ENCODE data around the gene PARD3B. TPM values are rescaled to one million over a fixed set of nuclear protein-coding genes. Genes with fewer than 3 reads are reported as not detected.

The PARD3B gene
- total and polyA plus RNA-seq, 2 of the 4 experiments (the other 2 are of a cell fraction), result 3.3 to 15.6 TPM

DNA sequence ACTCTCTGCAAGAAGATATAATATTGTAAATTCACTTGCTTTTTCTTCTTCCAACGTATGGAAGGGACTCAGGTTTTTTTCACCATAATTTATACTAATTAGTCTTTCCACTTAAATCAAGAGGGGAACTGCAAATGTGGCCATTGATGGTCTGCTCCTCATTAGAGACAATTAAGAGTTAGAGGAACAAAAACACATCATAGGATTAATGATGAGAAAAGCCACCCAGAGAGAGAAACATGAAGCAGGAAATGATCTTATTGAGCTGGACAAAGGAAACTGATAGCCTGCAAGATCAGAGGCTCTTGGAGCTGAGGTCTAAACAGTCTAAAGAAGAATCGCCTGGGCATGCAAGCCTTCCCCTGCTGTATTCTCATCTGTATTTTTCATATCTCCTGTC lies 985.8 kb downstream of the PARD3B start:
- no peak overlapping the region for H3K23ac ChIP-seq (ENCODE audit: low read depth, low read length)
- no peaks in the 10 kb centered on the region for H3K36me3 ChIP-seq (ENCODE audit: control insufficient read depth, insufficient read depth, low read length)
- ATAC-seq (ENCODE audit: low read depth) (no peak), DNase-seq (no peak)
- H2BK120ac ChIP-seq (ENCODE audit: low read depth, low read length), result no peak overlapping the region
- H2BK20ac ChIP-seq (ENCODE audit: low read depth, low read length), result no peak overlapping the region
- H4K8ac ChIP-seq (ENCODE audit: low read depth in 2 of 2, low read length in 2 of 2), result no peak overlapping the region
- no peak overlapping the region for H3K18ac ChIP-seq (ENCODE audit: low read depth, low read length)
- no peak overlapping the region for H2BK15ac ChIP-seq (ENCODE audit: low read depth, low read length)
- intact Hi-C loops (cut with micrococcal nuclease), result no loop called here
- dilution Hi-C loops (cut with HindIII; ENCODE audit: low sequenced_read_pairs, unreplicated experiment), result no loop called here
- H3K27ac ChIP-seq (ENCODE audit: insufficient read depth, low read length), result no peak overlapping the region
- no peak overlapping the region for H4K91ac ChIP-seq (ENCODE audit: insufficient read depth, low read depth, low read length)
- BruUV-seq (replicated peaks), result no TSS peak
- no peak overlapping the region for H2AK9ac ChIP-seq (replicated peaks; ENCODE audit: low read depth, low read length, poor library complexity)
- H2AFZ ChIP-seq (replicated peaks; ENCODE audit: low read length, poor library complexity), result no peak overlapping the region
- no peak overlapping the region for H2AK5ac ChIP-seq (ENCODE audit: low read depth, low read length)
- no peak overlapping the region for H4K5ac ChIP-seq (ENCODE audit: low read depth, low read length)
- ChIA-PET POLR2A (ENCODE audit: unreplicated experiment) (no interaction called here), CTCF (no interaction called here)
- H3K4me1 ChIP-seq (ENCODE audit: control insufficient read depth, insufficient read depth, low read length), result peaks cover 2% of the 10 kb centered on the region; the same call in 1 of the 2 replicates
- H3K4me3 ChIP-seq (ENCODE audit: insufficient read depth, low read depth, low read length), result no peak overlapping the region
- H3K9ac ChIP-seq (ENCODE audit: low read depth, low read length), result no peak overlapping the region
- 0 out of 2 replicates have a peak, but pooled peaks cover 2% of the 10 kb centered on the region for H3K9me3 ChIP-seq (ENCODE audit: control insufficient read depth, insufficient read depth, low read length)
- TF ChIP-seq CEBPB (IDR thresholded peaks at IDR 0.05; ENCODE audit: low read depth, low read length), result no peak
- no peak for TF ChIP-seq MAFK (IDR thresholded peaks at IDR 0.05; ENCODE audit: low read depth, low read length)
- TF ChIP-seq NFE2L2 (IDR thresholded peaks at IDR 0.05; ENCODE audit: low read depth, low read length), result no peak
- H4K20me1 ChIP-seq (ENCODE audit: insufficient read depth, low read length), result no peaks in the 10 kb centered on the region
- H3K4ac ChIP-seq (ENCODE audit: low read depth, low read length), result no peak overlapping the region
- WGBS, 2 experiments (ENCODE audit: extremely low coverage in 2 of 2, insufficient read length in 1 of 2), result no CpG with 5 or more reads among the region's 2 CpGs
- H2BK5ac ChIP-seq (ENCODE audit: low read depth, low read length, poor library complexity, severe bottlenecking), result no peak overlapping the region
- no peaks in the 10 kb centered on the region for H3K9me1 ChIP-seq (ENCODE audit: insufficient read depth, low read length)
- H3K4me2 ChIP-seq (ENCODE audit: low read depth, low read length), result no peak overlapping the region
- H3K14ac ChIP-seq (replicated peaks; ENCODE audit: low read depth, low read length), result no peak overlapping the region
- no peaks in the 10 kb centered on the region for H3K27me3 ChIP-seq (ENCODE audit: control insufficient read depth, insufficient read depth, low read length)
- no peak overlapping the region for H3K56ac ChIP-seq (ENCODE audit: extremely low read depth, insufficient read depth, low read length)
- H3K79me1 ChIP-seq (ENCODE audit: low read depth in 1 of 2, low read length in 2 of 2), result no peaks in the 10 kb centered on the region; a peak in 1 of 4 replicates
- in situ Hi-C loops (cut with MboI; ENCODE audit: low sequenced_read_pairs), result loop anchor here (25.0 kb wide), 1 partner anchor 106 kb away; no protein-coding TSS in a partner anchor
